Stimulated activated CD4-positive, alpha-beta T cell treated with anti-CD3 and anti-CD28 coated beads, Interleukin-12 subunit alpha, Interleukin-12 subunit beta, amount 100 ng/mL, for 48 hours (primary cell): Measurements from ENCODE around the gene MRPS2.

Source experiments
- DNase-seq, 3 donors: peaks; one replicate each; pipeline ENCODE4 v3.0.0-alpha.2; 2020; ENCODE audit warnings: low read depth in 2 of 3, low spot score in 1 of 3

The MRPS2 gene

DNA sequence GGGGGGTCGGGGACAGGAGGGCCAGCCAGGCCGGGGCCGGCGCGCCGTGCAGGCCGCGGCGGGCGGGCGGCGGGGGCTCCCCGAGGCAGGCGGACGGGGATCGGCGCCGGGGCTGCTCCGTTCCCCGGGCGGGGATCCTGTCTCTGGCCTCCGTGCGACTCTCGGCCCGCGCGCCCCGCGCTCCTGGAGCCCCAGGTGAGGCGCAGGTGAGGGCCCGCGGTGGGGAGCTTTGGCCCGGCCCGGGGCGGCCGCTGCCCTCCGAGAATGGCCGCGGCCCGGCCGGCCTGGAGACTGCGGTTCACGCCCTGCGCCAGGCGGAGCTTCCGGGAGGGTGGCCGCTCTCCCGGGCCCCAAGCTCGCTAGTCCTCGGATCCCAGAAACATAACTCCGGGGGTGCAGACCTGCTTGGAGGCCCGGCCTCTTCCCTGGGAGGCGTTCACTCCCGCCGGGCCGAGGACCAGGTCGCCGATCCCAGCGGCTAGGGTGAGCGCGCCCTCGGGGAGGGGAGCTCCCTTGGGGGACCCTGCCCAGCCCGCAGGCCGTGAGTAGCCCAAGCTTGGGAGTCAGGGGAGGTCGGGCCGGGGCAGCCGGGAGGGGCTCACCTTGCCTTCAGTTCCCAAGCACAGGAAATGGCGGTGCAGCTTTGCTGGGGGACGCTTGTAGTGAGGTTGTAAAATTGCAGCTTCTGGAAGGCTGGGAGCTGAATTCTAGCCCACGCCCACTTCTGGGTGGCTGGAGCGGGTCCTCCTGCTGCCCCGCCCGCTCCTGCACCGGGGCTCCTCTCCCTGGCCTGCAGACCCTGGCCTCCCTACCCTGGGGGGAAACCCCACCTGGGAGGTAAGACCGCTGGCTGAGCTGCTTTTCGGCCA, 20.2 kb upstream of the MRPS2 start:
- no peak for DNase-seq

GRCh38 chr9:135480940-135481310, 19.6 kb upstream of the MRPS2 start:
- DNase-seq: no peak

GRCh38 chr9:135482015-135482754, 18.3 kb upstream of the MRPS2 start:
- no peak for DNase-seq

- DNase-seq: no peak
Observed at GRCh38 chr9:135484460-135485277, 15.8 kb upstream of the MRPS2 start.

GRCh38 chr9:135485385-135485784, 15.1 kb upstream of the MRPS2 start:
- DNase-seq: no peak

GRCh38 chr9:135485832-135486231, 14.7 kb upstream of the MRPS2 start:
- no peak for DNase-seq

- no peak for DNase-seq
Observed at GRCh38 chr9:135486267-135487065, 14.0 kb upstream of the MRPS2 start.

- no peak for DNase-seq
Observed at GRCh38 chr9:135487281-135488012, 13.0 kb upstream of the MRPS2 start.

- no peak for DNase-seq
Observed at GRCh38 chr9:135488013-135488330, 12.5 kb upstream of the MRPS2 start.

GRCh38 chr9:135488527-135488926, 12.0 kb upstream of the MRPS2 start:
- no peak for DNase-seq

- no peak for DNase-seq
Observed at GRCh38 chr9:135489188-135489906, 11.1 kb upstream of the MRPS2 start.

GRCh38 chr9:135490166-135490870, 10.2 kb upstream of the MRPS2 start:
- no peak for DNase-seq

DNA sequence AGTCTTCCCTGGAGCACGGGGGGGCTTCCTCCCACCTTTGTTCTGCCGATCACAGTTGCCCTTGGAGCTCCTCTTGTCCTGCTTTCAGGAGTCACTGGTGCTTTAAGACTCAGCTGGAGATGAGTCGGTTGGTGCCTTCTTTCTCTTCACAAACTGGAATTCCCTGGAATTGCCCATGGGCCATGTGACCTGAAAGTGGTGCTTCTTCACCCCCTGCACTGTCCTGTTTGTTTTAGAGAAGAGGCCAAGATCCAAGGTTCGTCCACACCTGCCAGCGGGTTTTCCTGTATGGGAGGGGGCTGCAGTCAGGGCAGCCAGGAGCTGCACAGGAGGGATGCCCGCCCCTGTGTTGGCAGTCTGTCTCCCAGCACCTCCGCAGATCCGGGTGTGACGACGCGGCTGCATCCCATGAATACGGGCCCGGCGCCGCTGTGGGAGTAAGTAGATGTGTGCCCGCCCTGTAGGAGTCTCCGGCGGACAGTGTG, 9.5 kb upstream of the MRPS2 start:
- DNase-seq: no peak

DNA sequence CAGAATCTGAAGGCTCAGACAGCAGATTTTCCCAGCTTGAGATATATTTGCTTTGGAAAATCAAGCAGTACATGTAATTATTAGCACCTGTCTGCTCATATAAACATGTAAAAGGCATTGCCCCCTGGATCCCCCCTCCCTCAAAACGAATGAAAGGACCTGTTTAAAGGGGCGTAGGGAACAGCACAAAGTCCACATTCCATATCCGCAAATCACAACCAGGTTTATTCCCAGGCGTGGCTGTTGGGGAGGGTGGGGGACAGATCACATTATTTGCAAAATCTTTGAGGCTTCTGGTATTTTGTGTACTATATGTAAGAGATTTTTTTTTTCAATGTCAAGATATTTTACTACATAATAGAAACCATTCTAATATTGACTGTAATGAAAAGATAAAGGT, 8.7 kb upstream of the MRPS2 start:
- no peak for DNase-seq

DNA sequence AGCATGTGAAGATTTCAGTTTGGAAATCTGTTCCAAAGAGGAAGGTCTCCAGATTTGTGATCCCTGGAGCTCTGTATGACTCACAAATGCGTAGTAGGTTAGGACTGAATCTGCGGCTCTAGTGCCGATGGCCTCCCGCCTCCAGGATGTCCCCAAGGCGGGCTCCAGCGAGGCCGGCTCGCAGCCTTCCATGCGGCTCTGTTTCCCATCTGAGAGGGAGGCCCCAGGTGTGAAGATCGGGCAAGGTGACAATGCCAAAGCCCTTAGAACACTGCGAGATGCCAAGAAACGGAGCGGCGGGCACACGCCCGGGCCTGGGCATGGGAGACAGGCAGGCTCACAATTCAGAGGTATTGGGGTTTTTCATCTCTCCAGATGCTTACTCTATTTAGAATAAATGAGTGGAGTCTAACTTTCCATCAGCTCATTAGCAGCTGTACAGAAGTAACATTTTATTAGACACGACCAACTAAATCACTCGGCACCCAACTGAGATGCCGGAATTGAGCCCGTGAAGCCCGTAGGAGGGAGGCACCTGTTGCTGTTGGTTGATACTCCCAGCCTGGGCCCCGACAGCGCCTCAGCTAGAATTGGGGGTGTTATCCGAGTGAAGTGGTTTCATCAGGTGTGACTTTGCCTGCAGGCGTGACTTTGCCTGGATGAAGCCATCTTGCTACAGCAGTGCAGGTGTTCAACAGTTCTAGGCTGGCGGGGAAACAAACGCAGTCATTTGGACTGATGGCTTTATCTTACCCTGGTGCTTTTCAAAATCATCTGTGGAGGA, 7.4 kb upstream of the MRPS2 start:
- DNase-seq: no peak

DNA sequence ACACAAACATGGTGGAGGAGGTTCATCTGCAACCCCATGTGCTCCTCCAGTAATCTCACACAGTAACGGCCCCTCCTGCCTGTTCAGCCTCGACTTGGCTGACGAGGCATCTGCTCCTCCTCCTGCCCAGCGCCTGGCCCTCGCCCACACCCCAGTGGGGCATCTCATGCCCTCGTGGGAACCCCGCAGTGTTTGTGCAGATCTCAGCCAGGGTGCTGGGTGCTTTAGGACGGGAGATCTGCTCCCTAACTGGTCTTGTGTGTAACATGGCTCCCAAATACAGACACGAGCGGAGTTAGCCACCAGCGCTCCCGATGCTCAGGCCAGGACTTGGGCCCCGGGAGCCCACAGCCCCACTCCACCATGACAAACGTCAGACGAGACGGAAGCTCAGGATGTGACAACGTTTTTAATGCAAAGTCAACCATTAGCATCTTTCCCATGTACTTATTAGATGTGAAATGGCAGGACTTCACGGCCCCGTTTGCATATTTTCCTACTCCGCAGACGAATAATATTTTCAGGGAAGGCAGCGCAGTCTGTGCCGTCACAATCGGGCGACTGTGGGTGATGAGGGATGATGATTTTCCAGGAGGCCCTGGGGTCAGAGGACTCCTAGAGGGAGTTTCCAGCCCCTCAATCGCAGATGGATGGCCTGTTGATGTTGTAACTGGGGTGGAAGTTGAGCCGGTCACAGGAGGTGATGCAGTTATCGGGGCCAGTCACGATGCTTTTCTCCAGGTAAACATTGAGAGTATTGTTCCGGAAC, 5.5 kb upstream of the MRPS2 start:
- no peak for DNase-seq

GRCh38 chr9:135498381-135499126, 1.9 kb upstream of the MRPS2 start:
- DNase-seq: no peak
